Mesendoderm (in vitro differentiated cells): ENCODE results near the gene ARID3B.
A peak's percentile ranks its signal among the peaks of the same experiment; 100 is the strongest.

Source experiments
- DNase-seq: peaks from one replicate; pipeline ENCODE4 v3.0.0; 2013
- H2AK5ac ChIP-seq: 2 replicates; pipeline ENCODE4 v1.6.1; 2013; ENCODE audit warnings: low read length, inconsistent platforms
- H2BK120ac ChIP-seq: 2 replicates; pipeline ENCODE4 v1.6.1; 2013; ENCODE audit warnings: low read depth, mild to moderate bottlenecking, low read length, moderate library complexity, mixed read lengths
- H2BK15ac ChIP-seq: replicated peaks from 2 replicates; pipeline ENCODE4 v1.6.1; 2013; ENCODE audit warnings: low read depth, mild to moderate bottlenecking, moderate library complexity
- H2BK5ac ChIP-seq: 2 replicates; pipeline ENCODE4 v1.6.1; 2013; ENCODE audit warnings: low read length, inconsistent platforms
- H3K18ac ChIP-seq: 2 replicates; pipeline ENCODE4 v1.6.1; 2013; ENCODE audit warnings: mild to moderate bottlenecking, low read length, mixed read lengths
- H3K23ac ChIP-seq: one replicate; pipeline ENCODE4 v1.6.1; 2013; ENCODE audit warnings: low read length
- H3K27ac ChIP-seq: 2 replicates; pipeline ENCODE4 v1.5.1; 2013; ENCODE audit warnings: low read depth, mild to moderate bottlenecking, inconsistent platforms, low read length, moderate library complexity
- H3K27me3 ChIP-seq: 2 replicates; pipeline ENCODE4 v1.6.1; 2013; ENCODE audit warnings: low read length, control low read depth, mild to moderate bottlenecking, inconsistent platforms; ENCODE audit not compliant: insufficient read depth, poor library complexity
- H3K36me3 ChIP-seq: 2 replicates; pipeline ENCODE4 v1.6.1; 2013; ENCODE audit warnings: low read length, inconsistent platforms; ENCODE audit not compliant: control insufficient read depth, insufficient read depth
- H3K4ac ChIP-seq: one replicate; pipeline ENCODE4 v1.6.1; 2013; ENCODE audit warnings: low read depth, mild to moderate bottlenecking, low read length, moderate library complexity
- H3K4me1 ChIP-seq: 2 replicates; pipeline ENCODE4 v1.6.1; 2013; ENCODE audit warnings: low read depth, low read length, inconsistent platforms; ENCODE audit not compliant: control insufficient read depth
- H3K4me2 ChIP-seq: 2 replicates; pipeline ENCODE4 v1.6.1; 2013; ENCODE audit warnings: low read length
- H3K4me3 ChIP-seq: 2 replicates; pipeline ENCODE4 v1.5.1; 2013; ENCODE audit warnings: mild to moderate bottlenecking, low read length
- H3K56ac ChIP-seq: one replicate; pipeline ENCODE4 v1.6.1; 2013; ENCODE audit warnings: low read length
- H3K79me1 ChIP-seq: 2 replicates; pipeline ENCODE4 v1.6.1; 2013; ENCODE audit warnings: low read length, inconsistent platforms
- H3K79me2 ChIP-seq: 2 replicates; pipeline ENCODE4 v1.6.1; 2013; ENCODE audit warnings: mild to moderate bottlenecking, low read length; ENCODE audit not compliant: control insufficient read depth, insufficient read depth
- H3K9ac ChIP-seq: 2 replicates; pipeline ENCODE4 v1.6.1; 2013; ENCODE audit warnings: low read length, inconsistent platforms
- H4K5ac ChIP-seq: one replicate; pipeline ENCODE4 v1.6.1; 2013; ENCODE audit warnings: low read length
- H4K8ac ChIP-seq: one replicate; pipeline ENCODE4 v1.6.1; 2013; ENCODE audit warnings: low read depth, mild to moderate bottlenecking, control low read depth, low read length, moderate library complexity
- WGBS: extraction: QIAGEN DNeasy Blood & Tissue Kit; methylation state at CpG from one replicate; pipeline ENCODE4 v1.1.7; 2013; ENCODE audit warnings: low lambda C conversion rate, missing lambda C conversion rate; ENCODE audit not compliant: insufficient coverage; ENCODE audit errors: extremely low coverage; 5-methylcytosine and 5-hydroxymethylcytosine counted together

ARID3B gene

DNA sequence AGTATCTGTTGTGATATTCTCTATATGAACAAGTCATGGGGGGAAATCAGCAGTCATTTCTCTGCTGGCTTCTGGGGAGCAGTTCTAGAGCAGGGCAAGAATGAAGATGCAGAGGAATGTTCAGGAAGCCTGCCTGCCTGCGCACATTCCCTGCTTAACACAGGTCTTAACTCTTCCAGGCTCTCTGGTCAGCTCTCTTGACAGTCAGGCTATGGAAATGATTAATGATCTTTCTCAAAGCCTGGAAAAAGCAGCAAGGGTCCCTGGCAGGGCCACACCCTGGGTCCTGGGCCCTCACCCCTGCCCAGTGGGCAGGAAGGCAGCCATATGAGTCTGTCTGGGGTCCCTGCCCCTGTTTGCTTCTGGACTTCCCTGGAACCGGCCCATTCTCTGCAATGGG is 43.2 kb downstream of the ARID3B start:
- Histone ChIP-seq H3K27me3 (no peaks in the 10 kb centered on the region), H2BK120ac (no peak overlapping the region), H3K79me1 (peaks cover 20% of the 10 kb centered on the region), H3K9ac (no peak overlapping the region), H3K18ac (no peak overlapping the region), H4K5ac (no peak overlapping the region), H3K79me2 (peaks cover 1% of the 10 kb centered on the region), H3K4me2 (no peak overlapping the region), H3K4me1 (peaks cover 5% of the 10 kb centered on the region), H2BK5ac (no peak overlapping the region), H3K23ac (no peak overlapping the region), H3K4me3 (no peak overlapping the region), H2BK15ac (no peak overlapping the region), H3K4ac (no peak overlapping the region), H3K27ac (no peak overlapping the region), H3K36me3 (peaks cover 2% of the 10 kb centered on the region), H2AK5ac (no peak overlapping the region), H3K56ac (no peak overlapping the region), H4K8ac (no peak overlapping the region)
- no CpG with 5 or more reads among the region's 2 CpGs for WGBS
- DNase-seq: no peak

DNA sequence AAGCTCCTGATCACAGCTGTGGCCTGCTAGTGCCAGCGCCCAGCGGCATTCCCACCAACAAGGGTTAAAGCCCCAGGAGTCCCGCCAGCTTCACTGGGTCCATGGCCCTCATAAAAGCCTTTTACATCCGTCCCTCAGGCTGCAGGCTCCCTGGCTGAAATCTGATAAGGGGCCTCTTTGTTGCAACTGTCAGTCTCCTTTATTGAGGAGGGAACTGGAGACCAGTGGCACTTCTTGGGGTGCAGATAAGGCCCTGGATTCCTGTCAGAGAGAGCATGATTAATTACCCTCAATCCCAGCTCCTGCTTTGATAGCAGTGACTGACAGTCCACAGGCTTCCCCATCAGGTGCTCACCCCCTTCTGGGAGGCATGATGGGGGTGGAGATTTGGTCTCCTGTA is 43.8 kb downstream of the ARID3B start:
- Histone ChIP-seq H3K56ac (no peak overlapping the region), H2BK5ac (no peak overlapping the region), H3K18ac (no peak overlapping the region), H3K4ac (no peak overlapping the region), H3K79me1 (peaks cover 24% of the 10 kb centered on the region), H3K4me3 (no peak overlapping the region), H4K5ac (no peak overlapping the region), H3K4me1 (peaks cover 9% of the 10 kb centered on the region), H2BK120ac (no peak overlapping the region), H2BK15ac (no peak overlapping the region), H4K8ac (no peak overlapping the region), H3K36me3 (peaks cover 4% of the 10 kb centered on the region), H3K27ac (no peak overlapping the region), H2AK5ac (no peak overlapping the region), H3K4me2 (no peak overlapping the region), H3K27me3 (no peaks in the 10 kb centered on the region), H3K9ac (no peak overlapping the region), H3K23ac (no peak overlapping the region), H3K79me2 (peaks cover 1% of the 10 kb centered on the region)
- no CpG with 5 or more reads among the region's 4 CpGs for WGBS
- DNase-seq: no peak

DNA sequence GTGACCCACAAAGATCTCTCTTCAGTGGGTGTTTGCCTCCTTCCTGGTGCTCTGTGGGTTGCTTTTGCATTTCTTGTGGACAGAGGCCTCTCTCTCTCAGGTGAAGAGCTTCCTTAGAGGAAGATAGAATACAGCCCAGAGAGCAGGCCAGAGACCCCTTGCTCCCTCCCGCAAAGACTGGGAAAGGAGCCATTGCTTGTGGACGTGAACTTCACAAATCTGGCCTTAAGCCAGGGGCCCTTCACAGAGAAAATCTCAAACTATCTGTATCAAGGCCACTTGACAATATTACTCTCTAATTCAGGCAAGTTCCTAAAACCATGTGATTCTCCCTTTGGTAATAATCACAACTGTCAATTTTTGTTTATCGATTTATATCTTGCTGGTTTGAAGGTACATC is 44.2 kb downstream of the ARID3B start:
- H2BK15ac ChIP-seq: no peak overlapping the region
- no peak overlapping the region for H3K27ac ChIP-seq
- H3K4me2 ChIP-seq: no peak overlapping the region
- H2AK5ac ChIP-seq: no peak overlapping the region
- no peak overlapping the region for H3K4me3 ChIP-seq
- H2BK5ac ChIP-seq: no peak overlapping the region
- H3K23ac ChIP-seq: no peak overlapping the region
- H3K36me3 ChIP-seq: peaks cover 4% of the 10 kb centered on the region
- H3K56ac ChIP-seq: no peak overlapping the region
- peaks cover 24% of the 10 kb centered on the region for H3K79me1 ChIP-seq
- H4K5ac ChIP-seq: no peak overlapping the region
- peaks cover 1% of the 10 kb centered on the region for H3K79me2 ChIP-seq
- no peak overlapping the region for H3K4ac ChIP-seq
- H4K8ac ChIP-seq: no peak overlapping the region
- H3K9ac ChIP-seq: no peak overlapping the region
- H3K18ac ChIP-seq: no peak overlapping the region
- no peak for DNase-seq
- WGBS: no CpG with 5 or more reads among the region's 3 CpGs
- H3K4me1 ChIP-seq: peaks cover 9% of the 10 kb centered on the region
- H2BK120ac ChIP-seq: no peak overlapping the region
- H3K27me3 ChIP-seq: no peaks in the 10 kb centered on the region

DNA sequence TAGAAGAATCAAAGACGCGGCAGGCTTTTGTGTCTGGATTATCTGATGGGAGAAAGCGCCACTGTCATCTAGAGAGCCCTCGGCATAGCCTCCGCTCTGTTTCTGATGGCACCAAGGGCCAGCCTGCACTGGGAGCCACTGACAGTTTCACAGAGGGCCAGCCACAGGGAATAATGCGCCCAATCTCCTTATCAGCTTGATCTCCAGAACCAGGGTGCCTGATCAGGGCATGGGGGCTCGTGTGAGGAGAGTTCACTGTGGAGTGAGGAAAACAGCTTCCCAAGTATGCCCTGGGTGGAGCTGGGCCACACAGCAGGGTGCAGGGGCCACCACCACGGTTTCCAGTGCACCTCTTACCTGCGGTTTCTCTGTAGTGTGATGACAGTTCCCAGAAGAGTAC is 44.8 kb downstream of the ARID3B start:
- no peaks in the 10 kb centered on the region for H3K27me3 ChIP-seq
- peaks cover 1% of the 10 kb centered on the region for H3K79me2 ChIP-seq
- no peak overlapping the region for H3K9ac ChIP-seq
- H2AK5ac ChIP-seq: no peak overlapping the region
- DNase-seq: no peak
- WGBS: no CpG with 5 or more reads among the region's 9 CpGs
- H2BK15ac ChIP-seq: no peak overlapping the region
- H3K4me2 ChIP-seq: no peak overlapping the region
- H3K23ac ChIP-seq: no peak overlapping the region
- H4K8ac ChIP-seq: no peak overlapping the region
- H3K4me3 ChIP-seq: no peak overlapping the region
- H3K36me3 ChIP-seq: peaks cover 4% of the 10 kb centered on the region
- peaks cover 20% of the 10 kb centered on the region for H3K79me1 ChIP-seq
- no peak overlapping the region for H3K27ac ChIP-seq
- no peak overlapping the region for H2BK5ac ChIP-seq
- H3K56ac ChIP-seq: no peak overlapping the region
- no peak overlapping the region for H2BK120ac ChIP-seq
- no peak overlapping the region for H3K4ac ChIP-seq
- H3K4me1 ChIP-seq: peaks cover 9% of the 10 kb centered on the region
- H4K5ac ChIP-seq: no peak overlapping the region
- no peak overlapping the region for H3K18ac ChIP-seq

DNA sequence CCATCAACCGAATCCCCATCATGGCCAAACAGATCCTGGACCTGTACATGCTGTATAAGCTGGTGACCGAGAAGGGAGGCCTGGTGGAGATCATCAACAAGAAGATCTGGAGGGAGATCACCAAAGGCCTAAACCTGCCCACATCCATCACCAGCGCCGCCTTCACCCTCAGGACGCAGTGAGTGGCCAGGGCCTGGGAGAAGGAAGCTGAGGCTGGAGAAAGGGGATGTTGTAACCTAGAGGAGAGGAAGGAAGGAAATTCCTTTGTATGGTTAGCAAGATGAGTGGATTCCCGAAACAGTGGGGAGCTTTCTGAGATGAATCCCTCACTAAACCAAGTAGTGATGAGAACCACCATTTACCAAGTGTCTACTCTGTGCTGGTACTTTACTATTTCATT is 48.8 kb downstream of the ARID3B start:
- Histone ChIP-seq H2BK5ac (no peak overlapping the region), H2BK15ac (no peak overlapping the region), H2AK5ac (no peak overlapping the region), H3K4me3 (no peak overlapping the region), H3K18ac (no peak overlapping the region), H3K79me1 (peaks cover 14% of the 10 kb centered on the region), H3K4ac (no peak overlapping the region), H3K9ac (no peak overlapping the region), H3K4me2 (no peak overlapping the region), H4K5ac (no peak overlapping the region), H3K79me2 (no peaks in the 10 kb centered on the region), H3K27ac (no peak overlapping the region), H3K56ac (no peak overlapping the region), H3K27me3 (no peaks in the 10 kb centered on the region), H3K23ac (no peak overlapping the region), H3K4me1 (peaks cover 9% of the 10 kb centered on the region), H4K8ac (no peak overlapping the region), H3K36me3 (peaks cover 7% of the 10 kb centered on the region), H2BK120ac (no peak overlapping the region)
- peak; percentile 49 for DNase-seq
- no CpG with 5 or more reads among the region's 6 CpGs for WGBS

DNA sequence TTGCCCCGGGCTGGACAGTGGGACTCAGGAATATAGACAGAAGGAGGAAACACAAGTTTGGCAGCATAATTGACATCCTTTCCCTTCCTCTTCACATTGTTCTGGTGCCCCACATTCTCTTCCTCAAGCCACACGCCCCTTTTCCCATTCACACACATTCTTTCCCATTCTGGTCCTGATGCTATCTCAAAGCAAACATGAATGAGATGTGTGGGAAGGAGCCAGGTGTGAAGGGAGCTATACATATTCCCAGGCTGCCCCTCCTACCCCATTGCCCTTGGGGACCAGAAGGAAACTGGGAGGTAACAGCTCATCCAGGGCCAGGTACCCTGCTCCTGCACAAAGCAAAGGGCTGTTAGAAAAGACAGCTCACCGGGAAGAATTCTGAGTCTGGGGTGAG is 51.2 kb downstream of the ARID3B start:
- Histone ChIP-seq H3K18ac (no peak overlapping the region), H3K4me2 (no peak overlapping the region)
- no CpG with 5 or more reads among the region's 3 CpGs for WGBS

More for the DNA sequence above, 51.2 kb downstream of the ARID3B start:
- no peak overlapping the region for H3K4ac ChIP-seq
- H3K27me3 ChIP-seq: no peaks in the 10 kb centered on the region
- H4K5ac ChIP-seq: no peak overlapping the region
- H3K36me3 ChIP-seq: peaks cover 7% of the 10 kb centered on the region
- no peak overlapping the region for H3K27ac ChIP-seq
- no peak overlapping the region for H3K23ac ChIP-seq
- H4K8ac ChIP-seq: no peak overlapping the region
- no peak overlapping the region for H3K9ac ChIP-seq
- no peaks in the 10 kb centered on the region for H3K79me2 ChIP-seq
- peaks cover 4% of the 10 kb centered on the region for H3K79me1 ChIP-seq
- H2BK120ac ChIP-seq: no peak overlapping the region
- no peak overlapping the region for H2BK5ac ChIP-seq
- H3K4me3 ChIP-seq: no peak overlapping the region
- H2BK15ac ChIP-seq: no peak overlapping the region
- DNase-seq: peak; percentile 86
- H3K56ac ChIP-seq: no peak overlapping the region
- H3K4me1 ChIP-seq: peaks cover 9% of the 10 kb centered on the region
- no peak overlapping the region for H2AK5ac ChIP-seq
